ENCODE measurements around the gene CDHR5.

Gene CDHR5

GRCh38 chr11:576811-577610, 47.7 kb downstream of the CDHR5 start:
- Histone ChIP-seq H3F3A (ENCODE audit: control insufficient read depth, insufficient read depth) (no peaks in the 10 kb centered on the region), H3K79me2 (ENCODE audit: control insufficient read depth, low read length) (peaks cover 59% of the 10 kb centered on the region), H3K4me3 (ENCODE audit: low read length) (peak overlapping the region; percentile 95), H3K36me3 (ENCODE audit: control insufficient read depth, low read length) (peaks cover 41% of the 10 kb centered on the region), H3K4me2 (ENCODE audit: low read length) (peak overlapping the region; percentile 95), H3K27me3 (ENCODE audit: control insufficient read depth, low read length) (peaks cover 8% of the 10 kb centered on the region), H3K4me1 (ENCODE audit: control insufficient read depth, low read length) (peaks cover 30% of the 10 kb centered on the region), H3K9me2 (replicated peaks; ENCODE audit: control insufficient read depth, low read length) (no peaks in the 10 kb centered on the region), H3K27ac (ENCODE audit: low read depth, low read length) (no peak overlapping the region), H3K9me3 (ENCODE audit: control insufficient read depth, insufficient read depth, low read length) (no peaks in the 10 kb centered on the region), H4K20me1 (ENCODE audit: control insufficient read depth, insufficient read depth, low read depth, low read length) (peaks cover 25% of the 10 kb centered on the region)
- TF ChIP-seq EZH2phosphoT487 (IDR thresholded peaks at IDR 0.05; ENCODE audit: borderline replicate concordance, low read length) (no peak), CTCF (IDR thresholded peaks at IDR 0.05; ENCODE audit: low read depth, low read length, poor library complexity, severe bottlenecking) (no peak)

- peak within 1 kb of the TSS; percentile 97 for H3K4me2 ChIP-seq (ENCODE audit: low read length)
- peaks cover 30% of the 10 kb centered on the region for H3K4me1 ChIP-seq (ENCODE audit: control insufficient read depth, low read length)
- no peak for TF ChIP-seq CTCF (IDR thresholded peaks at IDR 0.05; ENCODE audit: low read depth, low read length, poor library complexity, severe bottlenecking)
- H3K4me3 ChIP-seq (ENCODE audit: low read length): peak within 1 kb of the TSS; percentile 95
- peaks cover 8% of the 10 kb centered on the region for H3K27me3 ChIP-seq (ENCODE audit: control insufficient read depth, low read length)
- no peaks in the 10 kb centered on the region for H3K9me3 ChIP-seq (ENCODE audit: control insufficient read depth, insufficient read depth, low read length)
- no peaks in the 10 kb centered on the region for H3K9me2 ChIP-seq (replicated peaks; ENCODE audit: control insufficient read depth, low read length)
- H3K36me3 ChIP-seq (ENCODE audit: control insufficient read depth, low read length): peaks cover 33% of the 10 kb centered on the region
- H3K27ac ChIP-seq (ENCODE audit: low read depth, low read length): peak within 1 kb of the TSS; percentile 82
- peaks cover 25% of the 10 kb centered on the region for H4K20me1 ChIP-seq (ENCODE audit: control insufficient read depth, insufficient read depth, low read depth, low read length)
- H3K79me2 ChIP-seq (ENCODE audit: control insufficient read depth, low read length): peaks cover 50% of the 10 kb centered on the region
- H3F3A ChIP-seq (ENCODE audit: control insufficient read depth, insufficient read depth): no peaks in the 10 kb centered on the region
These were observed 48.6 kb downstream of the CDHR5 start, which contains the start of gene PHRF1 for GRCh38 chr11:575996-576768. PHRF1 (plus strand) TSS chr11:576470; CDS start chr11:581513, 5,043 bp downstream.

- Histone ChIP-seq H3K27me3 (ENCODE audit: control insufficient read depth, low read length) (peaks cover 8% of the 10 kb centered on the region), H3K36me3 (ENCODE audit: control insufficient read depth, low read length) (peaks cover 31% of the 10 kb centered on the region), H3F3A (ENCODE audit: control insufficient read depth, insufficient read depth) (no peaks in the 10 kb centered on the region), H3K4me1 (ENCODE audit: control insufficient read depth, low read length) (peaks cover 30% of the 10 kb centered on the region), H3K79me2 (ENCODE audit: control insufficient read depth, low read length) (peaks cover 43% of the 10 kb centered on the region), H3K4me3 (ENCODE audit: low read length) (peak overlapping the region; percentile 78), H3K9me2 (replicated peaks; ENCODE audit: control insufficient read depth, low read length) (no peaks in the 10 kb centered on the region), H3K27ac (ENCODE audit: low read depth, low read length) (no peak overlapping the region), H3K4me2 (ENCODE audit: low read length) (peak overlapping the region; percentile 97), H3K9me3 (ENCODE audit: control insufficient read depth, insufficient read depth, low read length) (no peaks in the 10 kb centered on the region), H4K20me1 (ENCODE audit: control insufficient read depth, insufficient read depth, low read depth, low read length) (peaks cover 25% of the 10 kb centered on the region)
- TF ChIP-seq EZH2phosphoT487 (IDR thresholded peaks at IDR 0.05; ENCODE audit: borderline replicate concordance, low read length) (no peak), CTCF (IDR thresholded peaks at IDR 0.05; ENCODE audit: low read depth, low read length, poor library complexity, severe bottlenecking) (no peak)
These were observed 49.3 kb downstream of the CDHR5 start for GRCh38 chr11:575313-575995.
